ENCODE data around the gene MRPL54. TPM values are rescaled to one million over a fixed set of nuclear protein-coding genes. Genes with fewer than 3 reads are reported as not detected.

Gene MRPL54
- total RNA-seq, 4 donors from 2014 or later, result 52.4 to 76.3 (median 68.0) TPM

DNA sequence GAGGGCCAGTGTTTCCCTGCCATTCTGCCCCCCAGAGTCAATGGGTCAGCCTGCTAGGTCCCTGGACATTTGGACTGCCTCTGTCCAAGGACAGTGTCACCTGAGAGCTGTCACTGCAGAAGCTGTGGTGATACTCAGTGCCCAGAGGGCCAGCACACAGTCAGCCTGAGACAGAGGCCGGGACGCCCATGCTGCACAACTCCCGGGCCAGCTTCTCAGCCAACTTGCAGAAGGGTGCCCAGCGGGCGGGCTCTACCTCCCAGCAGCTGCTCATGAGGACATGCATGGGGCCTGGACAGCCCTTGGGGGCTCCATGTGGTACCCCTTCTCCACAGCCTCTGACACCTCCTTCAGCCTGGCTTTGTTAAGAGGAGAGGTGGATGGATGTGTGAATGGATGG, 13.3 kb downstream of the MRPL54 start:
- ATAC-seq (ENCODE audit: low FRiP score) (no peak), DNase-seq (ENCODE audit: low spot score) (no peak)
- no peak for TF ChIP-seq CTCF (IDR thresholded peaks at IDR 0.05)

GRCh38 chr19:3776479-3777040, 14.1 kb downstream of the MRPL54 start:
- TF ChIP-seq CTCF (IDR thresholded peaks at IDR 0.05), result no peak
- ATAC-seq (ENCODE audit: low FRiP score) (no peak), DNase-seq (ENCODE audit: low spot score) (no peak)

GRCh38 chr19:3778104-3778867, 15.8 kb downstream of the MRPL54 start:
- no peak for ATAC-seq (ENCODE audit: low FRiP score)
- no peak for TF ChIP-seq CTCF (IDR thresholded peaks at IDR 0.05)

GRCh38 chr19:3778899-3779723, 16.6 kb downstream of the MRPL54 start:
- DNase-seq (ENCODE audit: low spot score) (no peak), ATAC-seq (ENCODE audit: low FRiP score) (no peak)
- TF ChIP-seq CTCF (IDR thresholded peaks at IDR 0.05), result no peak

More at GRCh38 chr19:3778104-3778867, 15.8 kb downstream of the MRPL54 start:
- DNase-seq (ENCODE audit: low spot score), result no peak

GRCh38 chr19:3780786-3781304, 18.4 kb downstream of the MRPL54 start:
- TF ChIP-seq CTCF (IDR thresholded peaks at IDR 0.05), result no peak
- ATAC-seq (ENCODE audit: low FRiP score) (no peak), DNase-seq (ENCODE audit: low spot score) (no peak)

DNA sequence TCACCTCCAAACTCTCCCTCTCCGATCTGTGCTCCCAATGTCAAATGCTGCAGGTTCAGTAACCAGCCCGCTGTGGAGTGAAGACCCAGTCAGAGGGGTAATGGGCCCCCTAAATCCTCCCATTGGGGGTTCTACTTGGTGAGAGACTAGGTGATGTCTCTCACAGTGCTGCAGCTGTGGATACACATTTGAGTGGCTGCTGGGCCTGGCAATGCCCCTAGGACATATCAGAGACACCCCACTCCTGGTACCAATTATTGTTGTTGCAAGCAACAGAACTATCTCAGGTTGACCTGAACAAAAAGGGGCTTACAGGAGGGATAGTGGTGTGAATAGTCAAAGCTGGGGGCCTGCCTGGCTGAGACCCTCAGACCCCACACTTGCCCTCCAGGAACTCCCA, 19.1 kb downstream of the MRPL54 start:
- no peak for DNase-seq (ENCODE audit: low spot score)
- ATAC-seq (ENCODE audit: low FRiP score), result no peak
- TF ChIP-seq CTCF (IDR thresholded peaks at IDR 0.05), result no peak
